ENCODE measurements around the gene MND1. TPM values are rescaled to one million over a fixed set of nuclear protein-coding genes. Genes with fewer than 3 reads are reported as not detected.

MND1 gene
- total RNA-seq = 1 to 10 TPM in 1 of 2 donors, under 1 TPM in 1; 0.90 to 1.9 TPM
- long read RNA-seq, donor 1, partial matches to known transcripts = 0 of 1 reads
- long read RNA-seq, donor 1, other reads (novel, unspliced or antisense) = 1 of 1 reads
- long read RNA-seq, donor 2 = 0 reads

DNA sequence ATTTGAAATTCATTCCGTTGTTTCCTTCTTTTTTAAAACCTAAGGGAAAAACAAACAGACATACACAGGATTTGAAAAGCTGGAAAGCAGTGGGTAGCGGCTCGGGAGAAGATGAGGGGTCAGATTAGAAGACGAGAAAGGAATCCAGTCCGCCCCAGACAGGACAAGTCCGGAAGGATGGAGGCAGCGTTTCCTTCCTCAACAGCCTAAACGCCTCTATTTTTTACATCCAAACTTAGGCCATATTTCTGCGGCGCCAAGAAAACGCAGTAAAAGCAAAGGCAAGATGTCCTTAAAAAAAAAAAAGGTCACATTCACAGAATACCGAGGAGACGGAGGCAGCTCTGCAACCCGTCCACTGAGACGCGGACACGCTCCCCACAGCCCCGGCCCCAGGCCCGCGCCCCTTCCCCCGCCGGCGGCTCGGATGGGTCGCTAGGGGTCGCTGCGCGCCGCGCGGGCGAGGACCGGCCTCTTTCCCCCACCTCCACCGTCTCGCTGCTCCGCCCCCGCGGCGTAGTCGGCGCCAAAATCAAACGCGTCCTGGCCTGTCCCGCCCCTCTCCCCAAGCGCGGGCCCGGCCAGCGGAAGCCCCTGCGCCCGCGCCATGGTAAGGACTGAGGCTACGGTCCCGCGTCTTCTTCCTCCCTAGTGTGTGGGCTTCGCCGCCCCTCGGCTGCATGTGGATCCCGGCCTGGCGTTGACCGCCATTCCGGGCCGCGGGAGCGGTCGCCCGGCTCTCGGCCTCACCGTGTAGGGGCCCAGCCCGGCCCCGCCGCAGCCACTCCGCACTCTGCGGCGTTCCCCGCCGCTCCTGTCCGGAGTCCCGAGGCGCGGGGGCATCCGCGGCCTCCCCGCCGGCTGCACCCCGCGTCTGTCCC is at the start of gene MND1:
Gene MND1, plus strand, starts transcription at position 558 of the 881 bp plus-strand sequence. Its CDS starts 50 bp downstream, at position 608.
- intact Hi-C loops (cut with DNase I) = loop anchor here (2.0 to 10.0 kb wide), 4 partner anchors 110 to 233 kb away; partner anchors contain the start of gene TMEM131L (in 1 of the 2)
- DNase-seq (ENCODE audit: low spot score) = peak; percentile 96

DNA sequence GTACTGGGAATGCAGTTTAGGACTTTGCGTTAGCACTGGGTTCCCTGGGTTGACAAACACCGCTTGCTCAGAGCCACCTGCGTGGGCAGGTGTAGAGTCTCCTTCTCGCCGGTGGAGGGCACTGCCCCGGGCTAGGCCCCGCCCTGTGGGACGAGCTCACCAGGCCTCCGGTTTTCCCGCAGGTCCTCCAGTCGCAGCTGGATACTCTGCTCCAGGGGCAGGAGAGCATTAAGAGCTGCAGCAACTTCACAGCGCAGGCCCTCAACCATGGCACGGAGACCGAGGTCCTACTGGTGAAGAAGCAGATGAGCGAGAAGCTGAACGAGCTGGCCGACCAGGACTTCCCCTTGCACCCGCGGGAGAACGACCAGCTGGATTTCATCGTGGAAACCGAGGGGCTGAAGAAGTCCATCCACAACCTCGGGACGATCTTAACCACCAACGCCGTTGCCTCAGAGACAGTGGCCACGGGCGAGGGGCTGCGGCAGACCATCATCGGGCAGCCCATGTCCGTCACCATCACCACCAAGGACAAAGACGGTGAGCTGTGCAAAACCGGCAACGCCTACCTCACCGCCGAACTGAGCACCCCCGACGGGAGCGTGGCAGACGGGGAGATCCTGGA is 49.2 kb upstream of the MND1 start:
- intact Hi-C loops (cut with DNase I) = no loop called here
- peak; percentile 58 for DNase-seq (ENCODE audit: low spot score)

- intact Hi-C loops (cut with DNase I) = no loop called here
- peak; percentile 47 for DNase-seq (ENCODE audit: low spot score)
Measured at GRCh38 chr4:153296040-153296823, 48.3 kb upstream of the MND1 start.

GRCh38 chr4:153297116-153297515 is 47.4 kb upstream of the MND1 start:
- DNase-seq (ENCODE audit: low spot score) = no peak
- intact Hi-C loops (cut with DNase I) = no loop called here

- DNase-seq (ENCODE audit: low spot score) = no peak
- intact Hi-C loops (cut with DNase I) = loop anchor here in 1 of 2 donors (10.0 kb wide), 1 partner anchor 166 kb away; no protein-coding TSS in a partner anchor
Measured at GRCh38 chr4:153310793-153311192, 33.7 kb upstream of the MND1 start.

DNA sequence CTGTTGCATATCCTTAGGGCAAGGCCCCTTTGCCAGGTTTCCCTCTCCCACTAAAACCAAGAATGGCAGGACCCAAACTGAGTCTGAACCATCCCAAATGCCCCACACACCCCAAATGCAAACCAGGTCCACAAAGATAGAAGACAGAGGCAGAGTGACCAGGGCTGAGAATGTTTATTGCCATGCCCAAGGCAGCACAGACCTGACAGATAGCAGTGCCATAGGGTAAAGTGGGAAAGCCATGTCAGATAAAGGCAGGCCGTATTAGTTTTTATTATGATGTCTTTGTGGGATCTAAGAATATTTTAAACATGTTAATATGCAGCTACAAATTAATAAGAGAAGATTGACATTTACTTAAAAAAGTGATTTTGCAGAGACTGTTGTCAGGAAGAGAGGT is 29.6 kb upstream of the MND1 start:
- DNase-seq (ENCODE audit: low spot score) = no peak
- intact Hi-C loops (cut with DNase I) = loop anchor here (5.0 to 10.0 kb wide), 2 partner anchors 170 to 173 kb away; no protein-coding TSS in a partner anchor

GRCh38 chr4:153318696-153319320 is 25.7 kb upstream of the MND1 start:
- no peak for DNase-seq (ENCODE audit: low spot score)

GRCh38 chr4:153322791-153323190 is 21.7 kb upstream of the MND1 start:
- no peak for DNase-seq (ENCODE audit: low spot score)
- intact Hi-C loops (cut with DNase I) = no loop called here

More at GRCh38 chr4:153318696-153319320, 25.7 kb upstream of the MND1 start:
- intact Hi-C loops (cut with DNase I) = loop anchor here (5.0 to 10.0 kb wide), 2 partner anchors 174 to 177 kb away; no protein-coding TSS in a partner anchor

DNA sequence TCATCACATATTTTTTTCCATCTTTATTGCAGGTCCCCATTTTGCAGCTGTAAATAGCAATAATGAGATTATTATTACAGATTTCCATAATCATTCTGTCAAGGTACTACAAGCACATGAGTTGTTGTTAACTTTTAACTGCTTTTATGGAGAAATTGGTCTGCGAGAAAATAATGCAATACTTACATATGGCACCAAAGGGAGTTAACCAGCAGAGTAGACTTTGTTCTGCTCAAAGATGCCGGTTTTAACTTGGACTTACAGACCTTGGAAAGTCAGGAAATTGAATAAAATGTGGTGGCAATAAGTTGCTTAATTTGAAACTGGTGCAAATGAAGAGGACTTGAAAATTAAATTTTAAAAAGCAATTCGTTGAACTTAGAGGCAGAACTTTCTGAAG is 20.4 kb upstream of the MND1 start:
- no peak for DNase-seq (ENCODE audit: low spot score)
- intact Hi-C loops (cut with DNase I) = no loop called here

- no peak for DNase-seq (ENCODE audit: low spot score)
- intact Hi-C loops (cut with DNase I) = no loop called here
Measured at GRCh38 chr4:153325558-153325957, 18.9 kb upstream of the MND1 start.

DNA sequence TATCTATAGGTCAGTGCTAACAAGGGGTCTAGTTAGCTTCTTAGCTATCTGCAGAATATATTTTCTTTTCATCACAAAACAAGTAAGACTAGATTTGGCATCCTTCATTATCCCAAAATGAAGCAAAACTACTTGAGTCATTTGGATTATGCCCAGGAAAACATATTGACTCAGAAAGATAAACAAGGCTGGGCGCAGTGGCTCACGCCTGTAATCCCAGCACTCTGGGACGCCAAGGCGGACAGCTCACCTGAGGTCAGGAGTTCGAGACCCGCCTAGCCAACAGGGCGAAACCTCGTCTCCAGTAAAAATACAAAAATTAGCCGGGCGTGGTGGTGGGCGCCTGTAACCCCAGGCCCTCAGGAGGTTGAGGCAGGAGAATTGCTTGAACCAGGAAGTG is 18.0 kb upstream of the MND1 start:
- intact Hi-C loops (cut with DNase I) = no loop called here
- DNase-seq (ENCODE audit: low spot score) = no peak

GRCh38 chr4:153327247-153327646 is 17.2 kb upstream of the MND1 start:
- DNase-seq (ENCODE audit: low spot score) = no peak
- intact Hi-C loops (cut with DNase I) = no loop called here

DNA sequence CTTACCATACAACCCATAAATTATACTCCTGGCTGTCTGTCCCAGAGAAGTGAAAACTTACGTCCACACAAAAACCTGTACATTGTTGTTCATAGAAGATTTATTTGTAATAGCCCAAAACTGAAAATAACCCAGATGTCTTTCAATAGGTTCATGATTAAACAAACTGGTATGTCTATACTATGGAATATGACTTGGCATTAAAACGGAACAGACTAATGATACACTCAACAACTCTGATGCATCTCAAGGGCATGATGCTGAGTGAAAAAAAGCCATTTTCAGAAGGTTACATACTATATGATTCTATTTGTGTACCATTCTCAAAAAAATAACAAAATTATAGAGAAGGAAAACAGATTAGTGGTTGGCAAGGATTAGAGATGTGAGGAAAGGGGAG is 11.6 kb upstream of the MND1 start:
- intact Hi-C loops (cut with DNase I) = no loop called here
- DNase-seq (ENCODE audit: low spot score) = no peak

- no peak for DNase-seq (ENCODE audit: low spot score)
- intact Hi-C loops (cut with DNase I) = no loop called here
Measured at GRCh38 chr4:153333874-153334273, 10.6 kb upstream of the MND1 start.

GRCh38 chr4:153335665-153336064 is 8.8 kb upstream of the MND1 start:
- no peak for DNase-seq (ENCODE audit: low spot score)
- intact Hi-C loops (cut with DNase I) = no loop called here

DNA sequence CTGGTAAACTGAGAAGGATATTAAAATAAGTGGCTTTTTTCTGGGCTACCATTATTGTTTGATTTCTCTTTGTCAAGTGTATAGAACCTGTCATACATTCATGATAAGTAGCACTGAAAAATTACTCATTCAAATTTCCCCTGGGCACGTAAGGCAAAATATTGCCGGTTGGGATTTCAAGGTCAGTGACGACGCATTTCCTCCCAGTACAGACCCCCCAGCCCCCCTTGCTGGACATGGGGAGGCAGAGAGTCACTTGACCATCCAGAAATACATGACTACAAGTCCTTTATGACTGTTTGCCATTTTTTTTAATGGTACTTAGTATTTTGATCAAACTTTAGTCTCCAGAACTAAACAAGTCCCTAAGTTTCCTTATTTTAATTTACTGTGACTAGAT is 6.8 kb upstream of the MND1 start:
- intact Hi-C loops (cut with DNase I) = no loop called here
- DNase-seq (ENCODE audit: low spot score) = no peak

GRCh38 chr4:153341575-153342090 is 2.9 kb upstream of the MND1 start:
- intact Hi-C loops (cut with DNase I) = loop anchor here (5.0 to 10.0 kb wide), 3 partner anchors 113 to 236 kb away; partner anchors contain the start of gene TMEM131L (in 1 of the 2)
- DNase-seq (ENCODE audit: low spot score) = no peak

DNA sequence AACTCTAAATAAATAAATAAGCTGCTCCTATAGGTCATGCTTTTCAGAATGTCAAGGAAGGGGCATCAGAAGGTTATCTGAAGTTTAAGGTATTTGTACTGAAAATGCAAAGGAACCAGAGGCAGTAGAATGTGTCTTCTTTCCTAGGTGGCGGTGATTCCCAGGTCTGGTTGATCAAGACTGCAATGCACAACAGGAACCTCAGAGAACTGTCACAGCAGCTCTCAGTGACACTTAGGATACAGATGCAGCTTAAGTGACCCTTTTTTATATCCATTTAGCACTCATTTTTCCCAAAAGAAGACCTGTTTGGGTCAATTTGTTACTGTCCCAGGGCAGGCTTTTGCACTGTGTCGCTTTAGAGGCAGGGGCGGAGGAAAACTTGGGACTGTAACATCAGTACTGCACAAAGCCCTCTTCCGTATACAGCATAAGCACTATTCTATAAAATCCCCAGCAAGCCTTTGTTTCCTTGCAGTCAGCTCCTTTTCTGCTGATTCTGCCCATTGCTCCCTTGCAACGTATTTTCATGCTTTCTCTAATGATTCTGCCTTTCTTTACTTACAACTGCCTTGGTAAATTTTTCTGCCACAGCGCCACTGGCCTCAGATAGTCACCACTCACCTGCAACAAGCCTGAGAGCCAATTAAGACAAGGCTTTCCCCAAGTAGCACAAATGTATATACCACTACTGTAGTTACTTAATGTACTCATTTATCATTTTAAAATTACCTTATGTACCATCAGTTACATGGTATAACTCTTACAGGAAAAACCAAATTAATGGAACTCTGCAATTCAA is 1.5 kb upstream of the MND1 start:
- no peak for DNase-seq (ENCODE audit: low spot score)
- intact Hi-C loops (cut with DNase I) = loop anchor here (5.0 to 10.0 kb wide), 3 partner anchors 112 to 234 kb away; partner anchors contain the start of gene TMEM131L (in 1 of the 2)

Data from posterior vena cava (tissue), 2 donors.